GM04503 (cell line): Measurements from ENCODE around the gene GAP43.

Experiments used
- DNase-seq: peaks from one replicate; pipeline ENCODE4 v3.0.0-alpha.2; 2012; ENCODE audit warnings: low read depth

Gene GAP43, protein sequence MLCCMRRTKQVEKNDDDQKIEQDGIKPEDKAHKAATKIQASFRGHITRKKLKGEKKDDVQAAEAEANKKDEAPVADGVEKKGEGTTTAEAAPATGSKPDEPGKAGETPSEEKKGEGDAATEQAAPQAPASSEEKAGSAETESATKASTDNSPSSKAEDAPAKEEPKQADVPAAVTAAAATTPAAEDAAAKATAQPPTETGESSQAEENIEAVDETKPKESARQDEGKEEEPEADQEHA

GRCh38 chr3:115623044-115623868 lies at the start of gene GAP43:
GAP43 (plus strand) TSS chr3:115623510; CDS start chr3:115623690, 180 bp downstream.
- peak; percentile 42 for DNase-seq

- no peak for DNase-seq
Measured at GRCh38 chr3:115576325-115576875, 46.9 kb upstream of the GAP43 start.

GRCh38 chr3:115577000-115577399 lies 46.3 kb upstream of the GAP43 start:
- no peak for DNase-seq

DNA sequence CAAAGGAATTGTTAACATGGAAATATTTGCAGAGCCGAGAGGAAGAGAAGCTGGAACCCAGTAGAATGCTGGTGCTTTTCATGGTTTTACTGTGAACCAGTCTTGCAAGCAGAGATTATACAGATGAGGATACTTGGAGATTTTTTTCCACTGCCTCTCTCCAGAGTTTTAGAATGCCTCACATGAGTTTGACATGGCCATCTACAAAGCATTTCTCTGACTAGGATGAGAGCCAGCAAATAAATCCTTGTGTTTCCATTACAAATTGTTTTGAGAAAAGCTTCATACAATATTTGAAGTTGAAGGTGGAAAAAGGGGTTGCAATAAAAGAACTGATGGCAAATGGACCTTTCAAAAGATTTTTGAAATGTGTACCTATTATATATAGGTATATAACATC lies 45.0 kb upstream of the GAP43 start:
- DNase-seq = no peak

GRCh38 chr3:115580566-115580965 lies 42.7 kb upstream of the GAP43 start:
- peak; percentile 3 for DNase-seq

GRCh38 chr3:115581362-115582135 lies 41.8 kb upstream of the GAP43 start:
- DNase-seq = no peak

DNA sequence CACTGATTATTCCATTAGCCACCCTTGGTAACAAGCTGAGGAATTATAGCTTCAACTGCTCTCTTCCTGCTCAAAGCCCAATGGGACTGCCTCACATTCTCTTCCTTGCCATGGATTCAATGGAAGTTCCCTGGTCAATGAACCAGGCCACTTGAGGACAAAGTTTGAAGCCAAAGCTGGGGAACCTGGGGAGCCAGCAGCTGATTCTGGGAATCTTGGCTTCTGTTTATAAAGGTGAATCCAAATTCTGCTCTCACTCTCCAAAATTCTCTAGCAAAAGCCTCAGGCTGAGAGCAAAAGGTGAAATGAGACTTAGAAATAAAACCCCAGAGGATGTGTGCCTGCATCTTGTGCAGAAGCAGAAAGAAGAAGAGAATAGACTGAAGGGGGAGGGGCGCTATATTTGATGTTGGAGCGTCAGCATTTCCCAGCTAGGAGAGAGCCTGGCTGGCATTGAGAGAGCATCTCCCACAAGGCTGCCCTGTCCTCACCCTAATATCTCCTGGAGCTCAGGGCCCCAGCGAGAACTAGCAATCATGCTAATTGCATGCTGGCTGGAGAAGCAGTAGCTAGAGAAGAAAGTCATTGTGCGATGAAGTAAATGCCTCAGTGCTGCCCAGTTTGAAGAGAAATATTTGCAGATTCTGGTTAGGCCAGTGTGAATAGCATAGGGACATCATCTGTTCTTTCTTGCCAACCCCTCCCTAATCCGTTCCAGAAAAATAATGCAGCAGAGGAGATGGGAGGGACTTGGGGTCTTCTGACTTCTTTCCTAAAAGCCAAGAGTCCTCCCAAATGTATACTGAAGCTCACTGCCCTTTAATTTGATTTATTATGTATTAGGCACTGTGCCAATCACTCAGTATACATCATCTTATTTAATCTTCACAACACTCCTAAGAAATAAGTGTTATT lies 34.9 kb upstream of the GAP43 start:
- DNase-seq = no peak

DNA sequence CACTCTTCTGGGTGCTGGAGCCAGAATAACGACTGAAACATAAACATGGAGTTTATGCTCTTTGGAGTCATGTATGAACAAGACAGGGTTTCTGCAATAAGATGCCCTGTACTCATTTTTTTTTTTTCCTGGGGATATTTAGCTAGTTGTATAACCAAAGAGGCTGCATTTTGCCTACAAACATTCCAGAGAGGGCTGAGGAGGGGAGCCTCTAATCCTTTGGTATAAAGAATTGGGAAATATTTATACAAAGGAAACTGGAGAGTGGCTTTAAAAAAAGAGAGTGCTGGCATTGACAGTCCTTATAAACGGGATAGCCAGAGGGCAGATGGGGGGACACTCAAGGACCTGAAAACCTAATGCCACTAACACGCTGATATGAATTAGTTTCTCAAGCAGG lies 32.4 kb upstream of the GAP43 start:
- no peak for DNase-seq

GRCh38 chr3:115595611-115596275 lies 27.6 kb upstream of the GAP43 start:
- DNase-seq = no peak

DNA sequence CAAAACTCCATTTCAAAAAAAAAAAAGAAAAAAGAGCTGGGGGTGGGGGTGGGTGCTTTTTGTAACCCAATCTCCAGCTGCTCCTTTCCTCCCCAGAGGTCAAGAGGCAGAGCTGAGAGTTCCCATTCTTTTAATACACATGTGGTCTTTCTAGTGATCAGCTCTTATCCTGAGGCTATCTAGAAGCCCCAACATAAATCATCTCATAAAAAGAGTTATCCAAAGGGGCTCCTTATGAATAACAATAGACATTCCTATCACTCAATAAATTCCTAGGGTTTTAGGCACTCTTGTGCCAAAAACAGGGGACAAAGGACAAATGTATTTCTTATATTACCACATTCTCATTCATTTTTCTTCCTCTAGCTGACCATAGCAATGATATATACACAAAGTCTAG lies 25.1 kb upstream of the GAP43 start:
- DNase-seq = no peak

- DNase-seq = no peak
Measured at GRCh38 chr3:115602194-115602593, 21.1 kb upstream of the GAP43 start.

DNA sequence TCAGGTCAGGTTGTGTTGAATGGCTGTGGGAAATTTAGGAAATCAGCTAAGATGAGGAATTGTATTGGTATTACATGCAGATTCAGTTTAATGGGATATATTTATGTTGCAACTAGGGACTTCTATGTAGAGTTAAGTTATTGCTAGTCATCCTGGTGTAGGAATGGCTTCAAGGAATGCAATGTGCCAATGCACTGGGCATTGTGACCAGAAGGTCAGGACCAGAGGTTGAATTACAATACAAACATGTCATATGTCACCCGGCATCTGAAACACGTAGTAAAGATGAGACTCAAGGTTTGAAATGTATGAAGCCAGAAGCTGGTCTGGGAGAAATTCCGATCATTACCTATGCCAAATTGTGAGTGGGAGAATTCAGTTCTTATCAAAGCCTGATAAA lies 11.7 kb upstream of the GAP43 start:
- no peak for DNase-seq

- no peak for DNase-seq
Measured at GRCh38 chr3:115615001-115615814, 8.1 kb upstream of the GAP43 start.

DNA sequence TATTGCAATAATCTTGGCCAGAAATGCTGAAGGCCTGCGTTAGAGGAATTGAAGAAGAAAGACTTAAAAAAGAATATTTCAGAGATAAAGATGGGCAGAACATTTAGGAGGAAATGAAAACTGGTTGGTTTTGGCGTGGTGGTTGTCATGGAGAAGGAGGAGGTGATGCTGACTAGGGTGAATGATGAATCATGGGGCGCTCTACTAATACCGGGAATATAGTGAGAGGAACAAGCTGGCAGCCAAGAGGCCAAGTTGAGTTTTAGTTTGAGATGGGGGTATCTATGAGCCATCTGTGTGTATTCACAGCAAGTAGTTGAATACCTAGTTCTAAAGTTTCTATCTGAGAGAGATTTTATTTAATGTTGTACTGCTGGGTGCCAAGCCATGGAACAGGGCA lies 6.8 kb upstream of the GAP43 start:
- no peak for DNase-seq

DNA sequence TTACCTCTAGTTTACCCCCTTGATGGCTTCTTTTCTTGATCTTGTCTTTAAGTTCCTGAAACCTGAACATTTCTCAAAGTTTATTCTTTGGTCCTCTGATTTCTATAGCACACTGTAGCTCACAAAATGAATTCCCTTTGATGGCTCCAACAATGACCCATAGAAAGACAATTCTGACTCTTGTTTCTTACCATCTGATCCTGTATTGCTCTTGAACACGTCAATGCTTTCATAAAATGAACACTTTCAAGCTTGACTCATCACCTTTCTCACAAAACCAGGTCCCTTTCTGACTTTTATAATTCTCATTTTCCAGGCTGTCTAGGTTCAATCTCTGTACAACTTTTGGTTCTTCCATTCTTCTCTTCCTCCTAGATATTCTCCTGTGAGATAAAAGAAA lies 5.7 kb upstream of the GAP43 start:
- no peak for DNase-seq

GRCh38 chr3:115624029-115624741 lies 875 bp downstream of the GAP43 start:
- no peak for DNase-seq

GRCh38 chr3:115624901-115625300 lies 1.6 kb downstream of the GAP43 start:
- DNase-seq = no peak

- no peak for DNase-seq
Measured at GRCh38 chr3:115626006-115626409, 2.7 kb downstream of the GAP43 start.

DNA sequence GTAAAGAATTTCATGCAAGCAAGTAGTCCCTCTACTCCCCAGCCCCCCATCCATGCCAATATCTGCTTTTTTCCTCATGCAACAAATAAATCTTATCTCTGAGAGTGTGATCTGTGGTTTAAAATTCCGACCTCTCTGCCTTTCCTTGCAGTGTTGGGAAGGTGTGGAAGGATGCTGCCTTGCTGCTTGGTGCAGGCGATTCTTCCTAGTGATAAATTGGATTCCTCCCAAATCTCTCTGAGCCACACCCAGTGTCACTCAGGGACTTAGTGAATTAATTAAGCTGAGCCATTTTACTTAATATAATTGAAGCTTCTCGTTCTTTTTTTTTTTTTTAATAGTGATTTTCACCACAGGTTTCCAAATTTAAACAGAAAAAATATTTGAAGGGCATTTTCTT lies 3.4 kb downstream of the GAP43 start:
- DNase-seq = no peak
